ENCODE measurements around the gene GFER. TPM values are rescaled to one million over a fixed set of nuclear protein-coding genes. Genes with fewer than 3 reads are reported as not detected.
A peak's percentile ranks its signal among the peaks of the same experiment; 100 is the strongest.
"Not testable (repeated sequence)": the region's sequence is repeated elsewhere in the genome, so short reads cannot be mapped to it uniquely, and the experiment has no call there.

The GFER gene
- total and polyA plus RNA-seq, 2 donors, result 16.1 to 28.0 TPM

GRCh38 chr16:2033909-2034695 lies 50.1 kb downstream of the GFER start:
- not testable (repeated sequence) for H3K9me3 ChIP-seq (ENCODE audit: control insufficient read depth in 2 of 2, insufficient read depth in 1 of 2, low read length in 1 of 2); H3K4me3 ChIP-seq (ENCODE audit: low read length in 2 of 2); DNase-seq (ENCODE audit: low read depth in 6 of 9, low spot score in 9 of 9); H3K36me3 ChIP-seq (ENCODE audit: control insufficient read depth in 2 of 2, insufficient read depth in 2 of 2, low read length in 1 of 2)
- 81% methylated on average over 16 of the region's 32 CpGs for WGBS
- H3K4me1 ChIP-seq (ENCODE audit: control insufficient read depth in 2 of 2, insufficient read depth in 2 of 2, low read length in 2 of 2), result peaks cover 4 to 44% of the 10 kb centered on the region in 2 donors
- H3K27ac ChIP-seq (ENCODE audit: low read depth in 1 of 2, low read length in 1 of 2), result peak overlapping the region in 1 of 2 donors; percentile 43
- peaks cover 0 to 33% of the 10 kb centered on the region in 2 donors for H3K27me3 ChIP-seq (ENCODE audit: control insufficient read depth in 2 of 2, insufficient read depth in 1 of 2, low read length in 1 of 2)

DNA sequence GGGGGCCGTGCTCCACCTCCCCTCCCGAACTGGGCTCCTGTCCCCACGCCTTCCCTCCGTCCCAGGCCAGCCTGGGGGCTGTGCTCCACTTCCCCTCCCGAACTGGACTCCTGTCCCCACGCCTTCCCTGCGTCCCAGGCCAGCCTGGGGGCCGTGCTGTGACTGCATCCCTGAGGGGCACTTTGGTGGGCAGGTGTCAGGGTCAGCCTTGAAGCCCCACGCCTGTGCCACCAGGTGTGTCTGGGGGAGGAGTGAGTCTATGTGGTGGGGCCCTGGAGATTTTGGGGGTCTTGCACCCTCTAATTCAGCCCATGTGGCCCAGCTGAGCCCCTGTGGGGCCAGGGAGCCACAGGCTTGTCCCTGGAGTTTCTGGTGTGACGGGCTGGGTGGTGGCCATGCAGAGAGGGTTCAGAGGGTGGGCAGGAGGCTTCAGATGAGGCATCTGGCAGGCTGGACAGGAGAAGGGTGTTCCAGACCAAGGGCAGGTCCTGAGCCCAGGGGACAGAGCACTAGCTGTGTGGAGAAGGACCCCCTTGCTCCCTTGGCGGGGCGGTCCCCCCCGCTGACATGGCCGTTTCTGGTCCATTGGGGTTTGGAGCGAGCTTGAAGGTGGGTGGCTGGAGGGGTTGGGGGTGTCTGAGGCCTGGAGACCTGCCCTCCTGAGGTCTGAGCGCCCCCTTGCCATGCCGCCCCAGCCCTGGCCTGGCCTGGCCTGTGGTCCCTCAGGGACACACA lies 50.9 kb downstream of the GFER start:
- H3K4me3 ChIP-seq (ENCODE audit: low read length in 2 of 2), result no peak overlapping the region
- DNase-seq (ENCODE audit: low read depth in 6 of 9, low spot score in 9 of 9), result no peak

DNA sequence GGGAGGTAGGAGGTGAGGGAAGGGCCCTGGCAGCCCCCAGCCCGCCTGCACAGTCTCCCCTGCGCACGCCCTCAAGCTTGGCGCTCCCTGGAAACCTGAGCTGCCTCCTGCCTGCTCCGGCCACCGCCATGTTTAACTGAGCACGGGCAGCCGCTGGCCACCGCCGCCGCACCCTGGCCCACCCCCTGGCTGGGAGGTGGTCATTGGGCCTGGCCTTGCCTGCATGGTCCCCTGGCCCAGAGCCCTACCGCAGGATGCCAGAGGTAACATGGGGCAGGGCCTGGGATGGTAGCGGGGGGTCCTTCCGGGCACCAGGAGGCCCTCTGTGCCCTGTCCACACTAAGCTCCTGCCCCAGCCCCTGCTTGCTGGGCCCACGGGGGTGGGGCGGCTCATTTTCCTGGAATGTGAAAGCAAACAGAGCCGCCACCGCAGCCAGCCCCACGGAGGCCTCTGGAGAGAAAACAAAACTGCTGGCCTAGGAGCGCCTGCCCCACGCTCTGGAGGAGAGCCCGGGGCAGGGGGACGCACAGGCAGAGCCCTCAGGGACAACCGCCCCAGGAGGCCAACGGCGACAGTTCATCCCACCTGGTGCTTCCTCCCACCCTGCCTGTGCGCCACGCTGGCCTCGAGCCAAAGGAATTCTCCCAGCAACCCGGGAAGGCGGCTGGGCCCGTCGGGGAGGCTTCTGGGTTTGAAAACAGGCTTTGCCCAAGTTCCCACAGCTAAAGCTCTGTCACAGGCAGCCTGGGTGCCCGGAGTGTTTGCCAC lies 51.6 kb downstream of the GFER start:
- 93% methylated on average over 34 of the region's 34 CpGs for WGBS
- Histone ChIP-seq H3K27ac (ENCODE audit: low read depth in 1 of 2, low read length in 1 of 2) (peak overlapping the region; percentile 26 to 46), H3K9me3 (ENCODE audit: control insufficient read depth in 2 of 2, insufficient read depth in 1 of 2, low read length in 1 of 2) (no peaks in the 10 kb centered on the region), H3K36me3 (ENCODE audit: control insufficient read depth in 2 of 2, insufficient read depth in 2 of 2, low read length in 1 of 2) (no peaks in the 10 kb centered on the region), H3K4me3 (ENCODE audit: low read length in 2 of 2) (no peak overlapping the region), H3K27me3 (ENCODE audit: control insufficient read depth in 2 of 2, insufficient read depth in 1 of 2, low read length in 1 of 2) (peaks cover 0 to 20% of the 10 kb centered on the region in 2 donors), H3K4me1 (ENCODE audit: control insufficient read depth in 2 of 2, insufficient read depth in 2 of 2, low read length in 2 of 2) (peaks cover 4 to 51% of the 10 kb centered on the region in 2 donors)
- DNase-seq (ENCODE audit: low read depth in 6 of 9, low spot score in 9 of 9), result no peak

More for the DNA sequence above, 50.9 kb downstream of the GFER start:
- Histone ChIP-seq H3K4me1 (ENCODE audit: control insufficient read depth in 2 of 2, insufficient read depth in 2 of 2, low read length in 2 of 2) (peaks cover 4 to 51% of the 10 kb centered on the region in 2 donors), H3K36me3 (ENCODE audit: control insufficient read depth in 2 of 2, insufficient read depth in 2 of 2, low read length in 1 of 2) (no peaks in the 10 kb centered on the region), H3K9me3 (ENCODE audit: control insufficient read depth in 2 of 2, insufficient read depth in 1 of 2, low read length in 1 of 2) (no peaks in the 10 kb centered on the region), H3K27me3 (ENCODE audit: control insufficient read depth in 2 of 2, insufficient read depth in 1 of 2, low read length in 1 of 2) (peaks cover 0 to 25% of the 10 kb centered on the region in 2 donors), H3K27ac (ENCODE audit: low read depth in 1 of 2, low read length in 1 of 2) (peak overlapping the region in 1 of 2 donors; percentile 46)
- 93% methylated on average over 17 of the region's 17 CpGs for WGBS

DNA sequence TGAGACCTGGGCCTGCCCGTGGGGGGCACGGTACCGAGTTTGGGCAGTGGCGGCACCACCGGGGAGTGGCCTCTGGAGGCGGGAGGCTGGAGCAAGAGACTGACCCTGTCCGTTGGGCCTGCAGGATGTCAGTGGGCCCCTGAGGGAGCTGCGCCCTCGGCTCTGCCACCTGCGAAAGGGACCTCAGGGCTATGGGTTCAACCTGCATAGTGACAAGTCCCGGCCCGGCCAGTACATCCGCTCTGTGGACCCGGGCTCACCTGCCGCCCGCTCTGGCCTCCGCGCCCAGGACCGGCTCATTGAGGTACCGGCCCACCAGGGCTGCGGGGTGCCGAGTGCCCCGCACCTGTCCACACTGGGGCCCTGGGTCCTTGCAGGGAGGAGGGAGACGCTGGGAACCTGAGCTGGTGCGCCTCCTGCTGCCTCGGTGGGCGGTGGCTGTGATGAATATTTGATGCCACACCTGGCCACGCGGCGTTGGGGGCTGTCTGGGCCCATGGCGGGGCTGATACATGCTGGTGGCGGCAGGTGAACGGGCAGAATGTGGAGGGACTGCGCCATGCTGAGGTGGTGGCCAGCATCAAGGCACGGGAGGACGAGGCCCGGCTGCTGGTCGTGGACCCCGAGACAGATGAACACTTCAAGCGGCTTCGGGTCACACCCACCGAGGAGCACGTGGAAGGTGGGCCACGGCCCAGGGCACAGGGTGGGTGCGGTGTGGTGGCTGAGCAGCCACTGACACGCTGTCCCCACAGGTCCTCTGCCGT lies 52.4 kb downstream of the GFER start:
- 96% methylated on average over 47 of the region's 47 CpGs for WGBS
- Histone ChIP-seq H3K36me3 (ENCODE audit: control insufficient read depth in 2 of 2, insufficient read depth in 2 of 2, low read length in 1 of 2) (no peaks in the 10 kb centered on the region), H3K27me3 (ENCODE audit: control insufficient read depth in 2 of 2, insufficient read depth in 1 of 2, low read length in 1 of 2) (peaks cover 0 to 17% of the 10 kb centered on the region in 2 donors), H3K4me3 (ENCODE audit: low read length in 2 of 2) (no peak overlapping the region), H3K9me3 (ENCODE audit: control insufficient read depth in 2 of 2, insufficient read depth in 1 of 2, low read length in 1 of 2) (no peaks in the 10 kb centered on the region), H3K27ac (ENCODE audit: low read depth in 1 of 2, low read length in 1 of 2) (peak overlapping the region in 1 of 2 donors; percentile 46), H3K4me1 (ENCODE audit: control insufficient read depth in 2 of 2, insufficient read depth in 2 of 2, low read length in 2 of 2) (peaks cover 4 to 50% of the 10 kb centered on the region in 2 donors)
- no peak for DNase-seq (ENCODE audit: low read depth in 6 of 9, low spot score in 9 of 9)

DNA sequence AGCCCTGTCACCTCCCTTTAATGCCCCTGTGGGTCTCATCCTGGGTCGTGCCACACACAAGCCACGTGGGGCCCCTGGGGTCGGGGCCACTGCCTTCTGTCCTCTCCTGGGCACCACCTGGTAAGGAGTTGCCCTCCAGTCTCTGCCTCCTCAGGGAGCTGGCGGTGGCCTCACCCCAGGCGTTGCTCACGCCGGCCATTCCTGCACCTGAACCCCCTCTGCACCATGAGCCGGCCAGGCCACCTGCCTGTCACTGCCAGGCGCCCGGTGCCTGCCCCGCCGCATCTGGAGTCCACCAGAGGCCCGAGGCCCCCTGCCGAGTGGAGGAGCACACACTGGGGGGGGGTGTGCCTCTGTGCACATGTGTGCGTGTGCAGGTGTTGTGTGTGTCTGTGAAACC lies 53.1 kb downstream of the GFER start:
- H3K9me3 ChIP-seq (ENCODE audit: control insufficient read depth in 2 of 2, insufficient read depth in 1 of 2, low read length in 1 of 2), result no peaks in the 10 kb centered on the region
- peaks cover 4 to 54% of the 10 kb centered on the region in 2 donors for H3K4me1 ChIP-seq (ENCODE audit: control insufficient read depth in 2 of 2, insufficient read depth in 2 of 2, low read length in 2 of 2)
- H3K27ac ChIP-seq (ENCODE audit: low read depth in 1 of 2, low read length in 1 of 2), result no peak overlapping the region
- no peaks in the 10 kb centered on the region for H3K36me3 ChIP-seq (ENCODE audit: control insufficient read depth in 2 of 2, insufficient read depth in 2 of 2, low read length in 1 of 2)
- peaks cover 0 to 16% of the 10 kb centered on the region in 2 donors for H3K27me3 ChIP-seq (ENCODE audit: control insufficient read depth in 2 of 2, insufficient read depth in 1 of 2, low read length in 1 of 2)
- H3K4me3 ChIP-seq (ENCODE audit: low read length in 2 of 2), result no peak overlapping the region
- WGBS, result 92% methylated on average over 15 of the region's 15 CpGs
- DNase-seq (ENCODE audit: low read depth in 6 of 9, low spot score in 9 of 9), result no peak

Other genes with a start within 250 kb of the GFER start
Only the 30 nearest of the 31 such genes appear.
- gene NME3, start 212.7 kb upstream of the GFER start, total RNA-seq, result 34.7 TPM
- 163 TPM for gene NME3, start 212.7 kb upstream of the GFER start, polyA plus RNA-seq
- 6.1 TPM for gene EME2, start 211.4 kb upstream of the GFER start, total RNA-seq
- gene EME2, start 211.4 kb upstream of the GFER start, polyA plus RNA-seq, result 13.1 TPM
- gene MRPS34, start 211.1 kb upstream of the GFER start, total RNA-seq, result 103 TPM
- 101 TPM for gene MRPS34, start 211.1 kb upstream of the GFER start, polyA plus RNA-seq
- gene SPSB3, start 201.6 kb upstream of the GFER start, total RNA-seq, result 68.1 TPM
- 282 TPM for gene SPSB3, start 201.6 kb upstream of the GFER start, polyA plus RNA-seq
- 73.9 TPM for gene NUBP2, start 201.2 kb upstream of the GFER start, total RNA-seq
- 80.6 TPM for gene NUBP2, start 201.2 kb upstream of the GFER start, polyA plus RNA-seq
- gene IGFALS, start 190.5 kb upstream of the GFER start, total RNA-seq, result 4.0 TPM
- 1.9 TPM for gene IGFALS, start 190.5 kb upstream of the GFER start, polyA plus RNA-seq
- gene HAGH, start 157.4 kb upstream of the GFER start, total RNA-seq, result 51.6 TPM
- gene HAGH, start 157.4 kb upstream of the GFER start, polyA plus RNA-seq, result 69.5 TPM
- gene FAHD1, start 157.0 kb upstream of the GFER start, total RNA-seq, result 22.5 TPM
- gene FAHD1, start 157.0 kb upstream of the GFER start, polyA plus RNA-seq, result 23.6 TPM
- 1.1 TPM for gene MEIOB, start 112.0 kb upstream of the GFER start, total RNA-seq
- gene MEIOB, start 112.0 kb upstream of the GFER start, polyA plus RNA-seq, result 1.3 TPM
- gene HS3ST6, start 65.8 kb upstream of the GFER start, total RNA-seq, result 0.38 TPM
- 1.3 TPM for gene HS3ST6, start 65.8 kb upstream of the GFER start, polyA plus RNA-seq
- 10.7 TPM for gene MSRB1, start 41.0 kb upstream of the GFER start, total RNA-seq
- gene MSRB1, start 41.0 kb upstream of the GFER start, polyA plus RNA-seq, result 44.2 TPM
- not detected for gene RPL3L, start 29.5 kb upstream of the GFER start, total RNA-seq
- 0.66 TPM for gene RPL3L, start 29.5 kb upstream of the GFER start, polyA plus RNA-seq
- 103 TPM for gene NDUFB10, start 24.7 kb upstream of the GFER start, total RNA-seq
- 129 TPM for gene NDUFB10, start 24.7 kb upstream of the GFER start, polyA plus RNA-seq
- gene RPS2, start 19.4 kb upstream of the GFER start, total RNA-seq, result 2,266 TPM
- gene RPS2, start 19.4 kb upstream of the GFER start, polyA plus RNA-seq, result 2,485 TPM
- not detected for gene RNF151, start 17.3 kb upstream of the GFER start, total RNA-seq
- 0.82 TPM for gene RNF151, start 17.3 kb upstream of the GFER start, polyA plus RNA-seq
- gene TBL3, start 12.1 kb upstream of the GFER start, total RNA-seq, result 28.4 TPM
- gene TBL3, start 12.1 kb upstream of the GFER start, polyA plus RNA-seq, result 52.3 TPM
- gene NOXO1, start 2.7 kb upstream of the GFER start, total RNA-seq, result 2.2 TPM
- gene NOXO1, start 2.7 kb upstream of the GFER start, polyA plus RNA-seq, result 5.7 TPM
- gene SYNGR3, start 5.8 kb downstream of the GFER start, total RNA-seq, result 1.2 TPM
- 2.7 TPM for gene SYNGR3, start 5.8 kb downstream of the GFER start, polyA plus RNA-seq
- gene ZNF598, start 25.6 kb downstream of the GFER start, total RNA-seq, result 5.7 TPM
- gene ZNF598, start 25.6 kb downstream of the GFER start, polyA plus RNA-seq, result 46.2 TPM
- gene NPW, start 35.6 kb downstream of the GFER start, total RNA-seq, result 0.66 TPM
- gene NPW, start 35.6 kb downstream of the GFER start, polyA plus RNA-seq, result 1.2 TPM
- gene NHERF2, start 42.7 kb downstream of the GFER start, total RNA-seq, result 6.3 TPM
- 23.4 TPM for gene NHERF2, start 42.7 kb downstream of the GFER start, polyA plus RNA-seq
- 32.7 TPM for gene NTHL1, start 63.6 kb downstream of the GFER start, total RNA-seq
- 32.7 TPM for gene NTHL1, start 63.6 kb downstream of the GFER start, polyA plus RNA-seq
- 22.7 TPM for gene TSC2, start 63.8 kb downstream of the GFER start, total RNA-seq
- 61.8 TPM for gene TSC2, start 63.8 kb downstream of the GFER start, polyA plus RNA-seq
- gene PKD1, start 151.7 kb downstream of the GFER start, total RNA-seq, result 13.4 TPM
- 35.3 TPM for gene PKD1, start 151.7 kb downstream of the GFER start, polyA plus RNA-seq
- gene RAB26, start 164.4 kb downstream of the GFER start, total RNA-seq, result 0.28 TPM
- gene RAB26, start 164.4 kb downstream of the GFER start, polyA plus RNA-seq, result 2.6 TPM
- 22.3 TPM for gene TRAF7, start 171.6 kb downstream of the GFER start, total RNA-seq
- gene TRAF7, start 171.6 kb downstream of the GFER start, polyA plus RNA-seq, result 23.9 TPM
- 0.05 TPM for gene CASKIN1, start 212.4 kb downstream of the GFER start, total RNA-seq
- 0.48 TPM for gene CASKIN1, start 212.4 kb downstream of the GFER start, polyA plus RNA-seq
- 20.3 TPM for gene MLST8, start 221.3 kb downstream of the GFER start, total RNA-seq
- 34.6 TPM for gene MLST8, start 221.3 kb downstream of the GFER start, polyA plus RNA-seq
- gene BRICD5, start 226.7 kb downstream of the GFER start, total RNA-seq, result 4.0 TPM
- 21.3 TPM for gene BRICD5, start 226.7 kb downstream of the GFER start, polyA plus RNA-seq
- 12.4 TPM for gene PGP, start 230.6 kb downstream of the GFER start, total RNA-seq
- 12.9 TPM for gene PGP, start 230.6 kb downstream of the GFER start, polyA plus RNA-seq